Left kidney (tissue), 8 donors: ENCODE results near the gene MTFMT. TPM values are rescaled to one million over a fixed set of nuclear protein-coding genes. Genes with fewer than 3 reads are reported as not detected.
"Not testable (repeated sequence)": the region's sequence is repeated elsewhere in the genome, so short reads cannot be mapped to it uniquely, and the experiment has no call there.

Experiments
- DNase-seq: peaks from one replicate; pipeline ENCODE4 v3.0.0-alpha.2; 2013
- long read RNA-seq, 8 donors: transcript quantifications; one replicate each; lab custom pipeline, GENCODE V29; 2026
- polyA plus RNA-seq: library from polyadenylated mRNA; unstranded; fragments of 120-200 nt; gene quantifications from one replicate; pipeline ENCODE4 v1.2.1, GENCODE V29; 2013; ENCODE audit not compliant: insufficient read length

Gene MTFMT
- polyA plus RNA-seq: 19.9 TPM
- long read RNA-seq, donor 1, transcript MTFMT-201 (9 exons, 2,734 nt): major isoform, 8 of 34 reads
- long read RNA-seq, donor 1, partial matches to known transcripts: 22 of 34 reads
- long read RNA-seq, donor 1, other reads (novel, unspliced or antisense): 0 of 34 reads
- long read RNA-seq, donor 2, partial matches to known transcripts: 0 of 4 reads
- long read RNA-seq, donor 2, other reads (novel, unspliced or antisense): 0 of 4 reads
- long read RNA-seq, donor 3, partial matches to known transcripts: 0 of 5 reads
- long read RNA-seq, donor 3, other reads (novel, unspliced or antisense): 0 of 5 reads
- long read RNA-seq, donor 4: 0 reads
- long read RNA-seq, donor 5, transcript MTFMT-201 (9 exons, 2,734 nt): major isoform, 11 of 15 reads
- long read RNA-seq, donor 5, partial matches to known transcripts: 0 of 15 reads
- long read RNA-seq, donor 5, other reads (novel, unspliced or antisense): 0 of 15 reads
- long read RNA-seq, donor 6, partial matches to known transcripts: 0 of 3 reads
- long read RNA-seq, donor 6, other reads (novel, unspliced or antisense): 0 of 3 reads
- long read RNA-seq, donor 7, transcript MTFMT-201 (9 exons, 2,734 nt): major isoform, 10 of 11 reads
- long read RNA-seq, donor 7, partial matches to known transcripts: 0 of 11 reads
- long read RNA-seq, donor 7, other reads (novel, unspliced or antisense): 0 of 11 reads
- long read RNA-seq, donor 8, partial matches to known transcripts: 0 of 3 reads
- long read RNA-seq, donor 8, other reads (novel, unspliced or antisense): 0 of 3 reads

- DNase-seq: peak; percentile 90
These were observed at the start of gene MTFMT for GRCh38 chr15:65028921-65029735. MTFMT (minus strand) TSS chr15:65029639; CDS start chr15:65029613, 26 bp downstream.

- peak; percentile 60 for DNase-seq
These were observed 48.5 kb upstream of the MTFMT start for GRCh38 chr15:65077981-65078352.

- DNase-seq: no peak
These were observed 48.0 kb upstream of the MTFMT start for GRCh38 chr15:65077291-65077980.

- DNase-seq: no peak
These were observed 47.2 kb upstream of the MTFMT start, which contains the start of gene KBTBD13 for GRCh38 chr15:65076486-65077290. KBTBD13 (plus strand) TSS chr15:65076746; CDS start chr15:65076816, 70 bp downstream.

GRCh38 chr15:65075607-65076395, 46.4 kb upstream of the MTFMT start:
- DNase-seq: not testable (repeated sequence)

GRCh38 chr15:65074946-65075345, 45.5 kb upstream of the MTFMT start:
- not testable (repeated sequence) for DNase-seq

- no peak for DNase-seq
These were observed 43.2 kb upstream of the MTFMT start for GRCh38 chr15:65072617-65073016.

GRCh38 chr15:65072027-65072426, 42.6 kb upstream of the MTFMT start:
- no peak for DNase-seq

GRCh38 chr15:65071381-65071811, 42.0 kb upstream of the MTFMT start:
- no peak for DNase-seq

GRCh38 chr15:65069779-65070546, 40.5 kb upstream of the MTFMT start:
- DNase-seq: no peak

GRCh38 chr15:65069179-65069578, 39.7 kb upstream of the MTFMT start:
- no peak for DNase-seq

- no peak for DNase-seq
These were observed 39.0 kb upstream of the MTFMT start for GRCh38 chr15:65068403-65068788.

GRCh38 chr15:65067645-65068402, 38.4 kb upstream of the MTFMT start, which contains the start of gene RASL12:
RASL12 (minus strand) TSS chr15:65067991; CDS start chr15:65067835, 156 bp downstream.
- no peak for DNase-seq

GRCh38 chr15:65067317-65067644, 37.8 kb upstream of the MTFMT start:
- no peak for DNase-seq

GRCh38 chr15:65066635-65067316, 37.3 kb upstream of the MTFMT start:
- DNase-seq: no peak

GRCh38 chr15:65066001-65066634, 36.7 kb upstream of the MTFMT start:
- DNase-seq: no peak

GRCh38 chr15:65062726-65063125, 33.3 kb upstream of the MTFMT start:
- DNase-seq: no peak
